ENCODE results near the gene ADGRG1. TPM values are rescaled to one million over a fixed set of nuclear protein-coding genes. Genes with fewer than 3 reads are reported as not detected.

Gene ADGRG1
- total RNA-seq: 58.5 and 88.1 TPM in 2 replicates

GRCh38 chr16:57628008-57628781, at the start of gene ADGRG1:
Gene ADGRG1, plus strand, starts transcription at chr16:57628630. Its CDS starts 21,658 bp downstream, at chr16:57650288.

GRCh38 chr16:57668263-57668571, 39.8 kb downstream of the ADGRG1 start, which contains the start of gene ADGRG3:
Gene ADGRG3, plus strand, starts transcription at chr16:57668306. Its CDS starts 42 bp downstream, at chr16:57668348.

GRCh38 chr16:57694725-57695679, 66.6 kb downstream of the ADGRG1 start, which contains the start of gene DRC7:
Gene DRC7, plus strand, starts transcription at chr16:57694806. Its CDS starts 3,144 bp downstream, at chr16:57697950.

Other genes starting within 250 kb of the ADGRG1 start
- not detected in 2 replicates for gene CCL17, start 223.9 kb upstream of the ADGRG1 start, total RNA-seq
- 86.6 and 89.0 TPM in 2 replicates for gene CIAPIN1, start 181.2 kb upstream of the ADGRG1 start, total RNA-seq
- 48.1 and 50.3 TPM in 2 replicates for gene COQ9, start 181.2 kb upstream of the ADGRG1 start, total RNA-seq
- gene POLR2C, start 166.0 kb upstream of the ADGRG1 start, total RNA-seq: 116 and 142 TPM in 2 replicates
- gene DOK4, start 142.1 kb upstream of the ADGRG1 start, total RNA-seq: 13.4 and 26.5 TPM in 2 replicates
- 8.2 and 8.6 TPM in 2 replicates for gene CCDC102A, start 92.1 kb upstream of the ADGRG1 start, total RNA-seq
- under 0.01 TPM in 1 of 2 replicates, not detected in the other for gene ADGRG5, start 86.0 kb upstream of the ADGRG1 start, total RNA-seq
- gene ADGRG3, start 39.7 kb downstream of the ADGRG1 start, total RNA-seq: not detected in 2 replicates
- gene DRC7, start 66.2 kb downstream of the ADGRG1 start, total RNA-seq: 0.48 TPM in 1 of 2 replicates, not detected in the other
- gene KATNB1, start 107.1 kb downstream of the ADGRG1 start, total RNA-seq: 31.2 and 32.0 TPM in 2 replicates
- gene KIFC3, start 173.9 kb downstream of the ADGRG1 start, total RNA-seq: 45.8 and 55.9 TPM in 2 replicates

Measured in vein endothelial cell (primary cell).